ENCODE measurements around the gene KLHL3.

Gene KLHL3

GRCh38 chr5:137635521-137635921, 100.4 kb downstream of the KLHL3 start:
- DNase-seq (ENCODE audit: low read depth, low spot score): no peak

- DNase-seq (ENCODE audit: low read depth, low spot score): no peak
Measured at GRCh38 chr5:137633896-137634295, 102.0 kb downstream of the KLHL3 start.

GRCh38 chr5:137632716-137633115, 103.2 kb downstream of the KLHL3 start:
- no peak for DNase-seq (ENCODE audit: low read depth, low spot score)

DNA sequence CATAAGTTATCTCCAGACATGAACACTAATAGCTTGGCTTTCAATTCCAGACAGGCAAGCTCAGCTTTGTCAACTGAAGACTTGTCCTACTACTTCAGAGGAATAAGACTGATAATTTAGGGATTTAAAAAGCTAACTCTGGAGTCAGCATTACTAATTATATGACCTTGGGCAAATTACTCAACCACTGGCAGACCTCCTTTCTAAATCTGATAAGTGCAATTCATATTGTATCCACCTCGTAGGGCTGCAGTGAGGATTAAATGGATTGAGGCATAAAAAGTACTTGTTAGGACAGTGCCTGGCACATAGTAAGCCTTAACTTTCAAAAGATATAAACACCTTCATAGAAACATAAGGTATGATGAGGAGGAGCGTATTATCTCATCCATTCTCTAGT, 104.4 kb downstream of the KLHL3 start:
- no peak for DNase-seq (ENCODE audit: low read depth, low spot score)

GRCh38 chr5:137630972-137631370, 104.9 kb downstream of the KLHL3 start:
- DNase-seq (ENCODE audit: low read depth, low spot score): no peak

GRCh38 chr5:137630216-137630971, 105.5 kb downstream of the KLHL3 start:
- DNase-seq (ENCODE audit: low read depth, low spot score): no peak

DNA sequence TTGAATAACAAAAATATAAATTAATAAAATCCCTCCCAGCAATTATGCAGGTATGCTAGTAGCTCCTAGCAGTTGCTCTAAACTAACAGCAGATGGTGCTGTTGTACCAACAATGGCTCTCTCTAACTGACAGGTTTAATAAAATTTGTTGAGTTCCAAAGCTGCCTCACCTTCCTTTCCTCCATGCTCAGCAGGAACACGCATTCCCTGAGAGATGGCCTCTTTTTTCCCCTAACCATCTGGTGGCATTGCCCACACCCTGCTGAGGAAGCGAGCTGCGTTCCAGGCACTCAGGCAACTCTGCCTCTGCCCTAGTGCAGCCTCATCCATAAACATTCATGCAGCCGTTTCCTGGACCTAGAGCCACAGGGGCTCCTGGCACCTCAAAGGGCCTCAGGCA, 106.2 kb downstream of the KLHL3 start:
- DNase-seq (ENCODE audit: low read depth, low spot score): peak; percentile 59

- no peak for DNase-seq (ENCODE audit: low read depth, low spot score)
Measured at GRCh38 chr5:137627706-137628105, 108.2 kb downstream of the KLHL3 start.

DNA sequence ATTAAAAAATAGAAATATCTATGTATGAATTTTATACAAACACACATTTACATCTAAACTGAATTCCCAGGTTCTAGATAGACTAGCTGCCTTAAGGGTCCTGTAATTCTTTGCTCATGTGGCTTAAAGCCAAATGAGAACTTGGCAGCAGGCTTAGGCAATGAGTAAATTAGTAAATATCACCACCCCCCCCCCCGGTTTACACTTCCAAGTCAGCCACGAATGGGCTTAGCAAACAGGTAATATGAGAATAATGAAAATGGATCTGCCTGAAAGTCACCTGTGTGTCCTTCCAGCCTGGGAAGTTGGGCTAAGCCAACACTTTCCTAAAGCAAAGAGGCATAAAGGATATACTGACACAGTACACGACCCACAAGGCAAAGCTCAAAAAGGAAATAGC, 108.6 kb downstream of the KLHL3 start:
- no peak for DNase-seq (ENCODE audit: low read depth, low spot score)

- DNase-seq (ENCODE audit: low read depth, low spot score): no peak
Measured at GRCh38 chr5:137624786-137625349, 111.0 kb downstream of the KLHL3 start.

- peak; percentile 26 for DNase-seq (ENCODE audit: low read depth, low spot score)
Measured at GRCh38 chr5:137622850-137623249, 113.0 kb downstream of the KLHL3 start.

- DNase-seq (ENCODE audit: low read depth, low spot score): no peak
Measured at GRCh38 chr5:137621861-137622823, 113.7 kb downstream of the KLHL3 start.

GRCh38 chr5:137621306-137621705, 114.6 kb downstream of the KLHL3 start:
- DNase-seq (ENCODE audit: low read depth, low spot score): no peak

DNA sequence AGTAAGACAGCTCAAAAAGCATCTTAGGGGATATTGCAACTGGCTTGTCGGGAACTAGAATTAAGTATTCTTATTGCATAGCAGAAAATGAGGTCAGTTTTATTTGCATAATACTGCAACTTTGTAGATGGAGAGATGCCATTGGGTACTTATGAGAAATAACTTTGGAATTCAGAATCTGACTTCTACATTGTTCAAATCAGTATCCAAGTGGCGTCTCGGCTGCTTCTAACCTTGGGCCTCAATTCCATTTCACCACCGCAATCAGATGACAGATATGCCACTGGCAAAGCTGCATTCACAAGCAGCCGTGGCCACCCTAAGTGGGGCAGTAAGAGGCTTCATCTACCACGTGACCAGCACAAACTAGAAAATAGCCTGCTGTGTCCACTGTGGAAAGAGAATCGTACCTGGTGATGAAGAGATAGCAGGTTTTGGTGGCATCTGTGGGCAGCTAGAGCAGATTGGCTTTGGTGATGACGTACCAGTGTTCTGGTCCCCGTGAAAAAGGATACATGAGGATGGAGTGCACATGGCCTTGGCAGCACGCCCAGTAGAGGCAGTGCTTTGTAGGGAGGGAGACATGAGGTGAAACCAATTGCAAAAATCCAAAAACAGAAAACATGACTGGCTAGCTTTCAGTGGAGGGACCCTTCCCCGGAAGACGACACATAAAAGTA, 116.6 kb downstream of the KLHL3 start:
- no peak for DNase-seq (ENCODE audit: low read depth, low spot score)

GRCh38 chr5:137618476-137618875, 117.4 kb downstream of the KLHL3 start:
- DNase-seq (ENCODE audit: low read depth, low spot score): no peak

- DNase-seq (ENCODE audit: low read depth, low spot score): no peak
Measured at GRCh38 chr5:137617528-137618205, 118.2 kb downstream of the KLHL3 start.

DNA sequence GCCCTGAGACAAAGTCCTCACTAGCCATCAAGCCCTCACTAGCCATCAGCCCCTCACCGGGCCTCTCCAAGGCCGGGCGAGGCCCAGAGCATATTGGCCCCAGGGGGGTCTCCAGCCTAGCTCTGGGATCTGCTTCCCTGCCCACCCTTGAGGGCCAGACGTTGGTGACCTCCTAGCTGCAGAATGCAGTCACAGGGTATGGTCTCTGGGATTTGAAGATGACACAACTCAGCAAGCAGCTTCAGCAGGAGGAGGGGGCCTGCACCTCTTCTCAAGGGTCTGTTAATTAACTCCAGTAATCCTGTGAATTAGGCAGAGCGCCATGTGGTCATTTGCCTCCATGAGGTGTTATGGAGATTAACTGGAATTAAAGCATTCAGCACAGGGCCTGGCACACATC, 119.8 kb downstream of the KLHL3 start:
- DNase-seq (ENCODE audit: low read depth, low spot score): no peak

- no peak for DNase-seq (ENCODE audit: low read depth, low spot score)
Measured at GRCh38 chr5:137615171-137615775, 120.6 kb downstream of the KLHL3 start.

- DNase-seq (ENCODE audit: low read depth, low spot score): no peak
Measured at GRCh38 chr5:137613554-137614265, 122.2 kb downstream of the KLHL3 start.

DNA sequence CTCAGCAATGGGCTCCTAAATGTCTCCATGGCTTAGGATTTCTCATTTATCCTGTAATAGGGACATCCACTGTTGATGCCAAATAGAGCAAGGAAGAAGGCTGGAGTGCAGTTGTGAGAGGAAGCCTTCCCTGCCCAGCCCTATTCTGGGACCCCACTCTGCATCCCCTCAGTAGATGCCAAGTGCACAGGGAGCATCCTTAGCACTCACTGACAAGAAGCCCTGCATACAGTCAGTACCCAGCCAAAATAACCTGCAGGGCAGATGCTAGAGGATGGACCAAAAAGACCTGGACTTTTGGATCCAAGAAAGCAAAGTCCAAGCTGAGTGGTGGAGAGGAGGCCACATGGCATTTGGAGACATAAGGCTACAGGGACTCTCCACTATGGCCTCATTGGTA, 123.3 kb downstream of the KLHL3 start:
- DNase-seq (ENCODE audit: low read depth, low spot score): no peak

All from ELF-1 (cell line).